Measurements from ENCODE around the gene NGLY1.

The NGLY1 gene

DNA sequence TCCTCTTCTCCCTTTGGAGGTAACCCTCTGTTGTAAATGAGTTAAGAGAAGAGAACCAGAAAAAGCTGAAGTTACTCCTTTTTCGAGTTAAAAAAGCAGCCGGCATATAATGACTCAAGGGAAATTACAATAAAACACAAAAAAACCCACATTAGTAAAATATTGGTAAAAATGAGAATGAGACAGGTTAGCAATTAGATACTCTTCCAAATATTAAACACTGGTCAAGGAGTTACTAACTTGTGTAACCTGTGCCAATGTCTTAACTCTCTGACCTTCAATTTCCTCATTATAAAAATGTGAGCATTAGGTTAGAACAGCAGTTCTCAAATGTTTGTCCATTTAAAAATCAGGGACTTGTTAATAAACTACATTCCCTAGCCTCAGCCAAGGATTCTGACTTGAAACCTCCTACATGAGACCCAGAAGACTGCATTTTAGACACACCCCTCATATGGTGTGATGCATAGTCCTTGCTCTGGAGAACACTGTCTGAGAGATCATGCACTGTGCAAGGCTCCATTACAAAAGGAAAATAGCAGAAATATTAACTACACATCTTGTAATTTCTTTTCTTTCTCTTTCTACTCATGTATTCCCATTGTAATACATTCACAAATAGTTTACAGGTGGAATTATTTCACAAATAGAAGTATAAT, 75.8 kb downstream of the NGLY1 start:
- DNase-seq: no peak

- no peak for DNase-seq
Measured at GRCh38 chr3:25706213-25706612, 77.0 kb downstream of the NGLY1 start.

GRCh38 chr3:25697553-25697952, 85.7 kb downstream of the NGLY1 start:
- DNase-seq: no peak

DNA sequence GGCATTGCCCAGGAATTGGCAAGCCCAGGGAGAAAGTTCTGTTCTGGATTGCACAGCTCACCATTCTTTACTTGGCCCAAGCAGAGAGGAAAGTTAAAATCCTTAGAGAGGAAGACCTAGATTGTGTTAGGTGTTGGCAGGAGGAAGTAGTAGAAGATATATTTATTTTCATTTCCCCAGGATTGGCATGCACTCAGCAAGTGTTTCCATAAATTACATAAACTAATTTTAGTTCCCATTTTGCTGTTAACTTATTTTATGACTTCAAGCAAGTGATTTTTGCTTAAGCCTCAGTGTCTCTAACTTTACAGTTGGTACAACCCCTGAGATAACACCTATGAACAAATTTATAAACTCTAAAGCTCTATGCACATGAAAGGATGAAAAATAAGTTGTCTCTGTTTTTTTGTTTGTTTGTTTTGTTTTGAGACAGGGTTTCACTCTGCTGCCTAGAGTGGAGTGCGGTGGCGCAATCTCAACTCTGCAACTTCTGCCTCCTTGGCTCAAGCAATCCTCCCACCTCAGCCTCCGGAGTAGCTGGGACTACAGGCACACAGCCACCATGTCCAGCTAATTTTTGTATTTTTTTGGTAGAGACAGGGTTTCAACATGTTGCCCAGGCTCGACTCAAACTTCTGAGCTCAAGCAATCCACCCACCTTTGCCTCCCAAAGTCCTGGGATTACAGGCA, 87.4 kb downstream of the NGLY1 start:
- no peak for DNase-seq

GRCh38 chr3:25693238-25693637, 90.0 kb downstream of the NGLY1 start:
- DNase-seq: no peak

GRCh38 chr3:25692341-25692740, 90.9 kb downstream of the NGLY1 start:
- DNase-seq: no peak

GRCh38 chr3:25690768-25691533, 92.3 kb downstream of the NGLY1 start:
- DNase-seq: no peak

DNA sequence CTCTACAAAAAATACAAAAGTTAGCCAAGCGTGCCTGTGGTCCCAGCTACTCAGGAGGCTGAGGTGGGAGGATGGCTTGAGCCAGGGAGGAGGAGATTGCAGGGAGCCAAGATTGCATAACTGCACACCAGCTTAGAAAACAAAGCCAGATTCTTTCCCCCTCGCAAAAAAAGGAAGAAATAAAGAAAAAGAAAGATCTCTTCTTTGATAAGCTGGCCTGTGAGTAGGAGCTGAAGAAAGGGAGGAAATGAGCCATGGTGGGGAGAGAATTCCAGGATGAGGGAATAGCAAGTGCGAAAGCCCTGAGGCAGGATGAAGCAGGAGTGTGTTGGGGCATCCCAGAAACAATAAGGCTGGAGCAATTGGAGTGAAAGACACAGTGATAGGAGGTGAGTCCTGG, 94.0 kb downstream of the NGLY1 start:
- DNase-seq: no peak

GRCh38 chr3:25687742-25688141, 95.5 kb downstream of the NGLY1 start:
- no peak for DNase-seq

DNA sequence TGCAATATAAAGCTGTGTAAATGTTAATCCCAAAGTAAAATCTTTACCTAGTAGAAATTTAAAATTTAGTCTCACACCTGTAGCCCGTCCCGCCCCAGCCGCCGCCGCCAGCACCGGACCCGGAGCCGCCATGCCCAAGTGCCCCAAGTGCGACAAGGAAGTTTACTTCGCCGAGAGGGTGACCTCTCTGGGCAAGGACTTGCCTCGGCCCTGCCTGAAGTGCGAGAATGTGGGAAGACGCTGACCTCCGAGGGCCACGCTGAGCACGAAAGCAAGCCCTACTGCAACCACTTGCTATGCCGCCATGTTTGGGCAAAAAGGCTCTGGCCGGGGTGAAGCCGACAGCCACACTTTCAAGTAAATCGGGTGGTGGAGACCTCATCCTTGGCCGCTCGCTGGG, 96.5 kb downstream of the NGLY1 start:
- DNase-seq: no peak

DNA sequence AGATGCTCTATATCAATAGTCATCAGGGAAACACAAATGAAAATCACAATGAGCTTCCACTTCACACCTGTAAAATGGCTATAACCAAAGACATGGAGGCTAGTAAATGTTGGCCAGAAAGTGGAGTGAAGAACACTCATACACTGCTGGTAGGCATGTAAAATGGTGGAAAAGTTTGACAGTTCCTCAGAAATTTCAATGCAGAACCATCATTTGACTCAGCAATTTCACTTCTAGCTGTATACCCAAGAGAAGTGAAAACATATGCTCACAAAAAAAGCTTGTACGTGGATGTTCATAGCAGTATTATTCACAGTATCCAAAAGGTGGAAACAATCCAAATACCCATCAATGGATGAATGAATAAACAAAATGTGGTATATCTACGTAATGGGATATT, 99.4 kb downstream of the NGLY1 start:
- DNase-seq: no peak

DNA sequence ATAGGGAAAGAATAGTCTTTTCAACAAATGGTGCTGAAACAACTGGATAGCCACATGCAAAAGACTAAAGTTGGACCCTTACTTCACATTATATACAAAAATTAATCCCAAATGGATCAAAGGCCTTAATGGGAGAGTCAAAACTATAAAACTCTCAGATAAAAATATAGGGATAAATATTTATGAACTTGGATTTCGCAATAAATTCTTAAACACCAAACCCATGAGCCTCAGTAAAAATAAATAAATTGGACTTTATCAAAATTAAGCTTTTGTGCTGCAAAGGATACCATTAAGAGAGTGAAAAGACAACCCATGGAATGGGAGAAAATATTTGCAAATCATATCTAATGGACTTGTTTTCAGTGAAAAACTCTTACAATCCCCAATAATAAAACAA, 99.8 kb downstream of the NGLY1 start:
- no peak for DNase-seq

GRCh38 chr3:25679642-25680302, 103.5 kb downstream of the NGLY1 start:
- no peak for DNase-seq

GRCh38 chr3:25679166-25679565, 104.1 kb downstream of the NGLY1 start:
- no peak for DNase-seq

DNA sequence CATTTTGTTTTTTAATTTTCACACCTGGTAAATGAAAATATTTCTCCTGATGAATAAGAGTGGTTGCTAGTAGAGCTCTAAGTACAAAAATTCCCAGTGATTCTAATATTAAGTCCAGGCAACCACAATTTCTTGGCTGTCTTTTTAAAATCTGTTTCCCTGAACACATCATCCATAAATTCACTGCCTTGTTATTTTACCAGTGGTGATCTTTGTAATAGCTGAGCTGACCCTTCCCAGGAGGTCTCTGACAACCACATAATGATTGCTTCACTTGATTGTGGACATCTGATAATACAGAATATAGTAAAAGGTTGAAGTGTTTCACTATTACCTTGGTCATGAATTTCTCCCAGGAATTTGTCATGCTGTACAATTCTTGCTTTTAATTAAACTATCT, 104.7 kb downstream of the NGLY1 start:
- DNase-seq: no peak

DNA sequence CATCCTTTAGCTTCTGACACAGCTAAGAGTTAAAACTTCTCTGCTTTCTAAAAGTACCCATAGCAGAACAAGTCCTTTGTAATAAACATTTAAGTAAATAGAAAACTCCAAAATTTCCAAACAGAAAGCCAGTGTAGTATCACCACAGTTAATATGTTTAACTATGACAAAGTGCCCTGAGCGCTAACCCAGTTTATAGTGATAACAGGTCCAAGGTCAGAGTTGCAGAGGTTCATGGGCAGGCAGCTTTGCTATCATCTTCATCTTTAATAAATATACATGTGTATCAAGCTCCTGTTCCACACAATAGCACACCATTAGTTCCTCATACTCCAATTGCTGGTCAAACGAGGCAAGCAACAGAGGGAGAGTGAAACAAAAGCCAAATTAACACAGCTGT, 106.1 kb downstream of the NGLY1 start:
- no peak for DNase-seq

GRCh38 chr3:25674670-25675069, 108.6 kb downstream of the NGLY1 start:
- no peak for DNase-seq

- no peak for DNase-seq
Measured at GRCh38 chr3:25673738-25674298, 109.4 kb downstream of the NGLY1 start.

Data from activated CD4-positive, CD25-positive, alpha-beta regulatory T cell (primary cell).